ENCODE results near the gene WWTR1.

Gene WWTR1

DNA sequence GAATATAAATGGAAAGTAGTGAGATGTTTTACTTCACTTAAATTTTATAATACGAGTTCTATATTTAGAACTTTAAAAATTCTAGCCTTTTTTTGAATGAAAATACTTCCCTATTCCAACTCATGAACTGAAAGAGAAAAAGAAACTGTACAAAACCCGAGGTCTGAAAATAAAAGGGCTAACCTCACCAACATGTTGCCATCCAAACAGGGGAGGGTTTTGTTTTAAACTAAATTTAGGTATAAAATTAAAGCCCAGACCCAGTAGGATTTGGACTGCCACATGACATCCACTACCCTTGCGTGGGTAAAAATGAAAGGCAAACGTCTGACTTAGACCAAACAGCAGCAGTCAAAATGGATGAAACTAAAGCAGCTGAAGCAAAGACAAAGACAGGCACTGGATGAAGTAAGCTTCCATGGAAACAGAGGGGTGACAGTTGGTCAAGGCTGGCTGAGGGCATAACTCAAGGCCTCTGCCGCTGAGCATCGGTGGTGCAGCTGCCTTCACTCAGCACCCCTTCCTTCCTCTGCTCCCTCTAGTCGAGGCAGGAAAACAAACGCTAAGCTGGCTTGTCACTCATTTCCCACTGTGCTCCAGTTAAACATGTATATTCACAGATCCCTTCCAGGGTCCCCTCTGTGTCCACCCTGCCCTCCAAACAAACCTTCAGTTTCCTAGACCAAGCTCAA lies 125.2 kb downstream of the WWTR1 start:
- DNase-seq = no peak

DNA sequence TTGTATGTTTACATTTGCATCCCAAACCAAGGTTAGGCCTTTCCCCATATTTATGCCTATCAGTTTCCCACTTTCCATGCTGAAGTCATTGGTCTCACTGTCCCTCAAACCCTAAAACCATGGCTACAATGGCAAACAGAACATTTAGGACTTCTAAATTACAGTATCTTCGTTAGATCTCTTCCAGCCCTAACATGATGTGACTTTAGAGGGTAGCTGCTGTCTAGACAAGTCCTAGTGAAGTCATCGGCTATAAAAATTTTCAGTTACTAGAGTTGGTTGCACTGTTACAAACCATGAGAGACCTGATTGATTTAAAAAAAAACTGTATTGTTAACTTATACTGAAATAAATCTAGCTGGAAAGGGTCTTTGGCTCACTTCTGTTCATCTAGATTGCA lies 128.7 kb downstream of the WWTR1 start:
- no peak for DNase-seq

DNA sequence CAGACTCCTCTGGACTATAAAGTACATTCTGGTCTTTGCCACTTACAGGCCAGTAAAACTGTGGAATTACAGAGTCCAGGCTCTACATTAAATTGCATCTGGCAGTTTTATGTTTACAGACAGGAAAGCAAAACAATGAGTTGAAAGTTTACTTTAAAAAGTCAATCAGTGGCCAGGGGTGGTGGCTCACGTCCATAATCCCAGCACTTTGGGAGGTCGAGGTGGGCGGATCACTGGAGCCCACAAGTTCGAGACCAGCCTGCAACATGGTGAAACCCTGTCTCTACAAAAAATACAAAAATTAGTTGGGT lies 129.5 kb downstream of the WWTR1 start:
- DNase-seq = no peak

DNA sequence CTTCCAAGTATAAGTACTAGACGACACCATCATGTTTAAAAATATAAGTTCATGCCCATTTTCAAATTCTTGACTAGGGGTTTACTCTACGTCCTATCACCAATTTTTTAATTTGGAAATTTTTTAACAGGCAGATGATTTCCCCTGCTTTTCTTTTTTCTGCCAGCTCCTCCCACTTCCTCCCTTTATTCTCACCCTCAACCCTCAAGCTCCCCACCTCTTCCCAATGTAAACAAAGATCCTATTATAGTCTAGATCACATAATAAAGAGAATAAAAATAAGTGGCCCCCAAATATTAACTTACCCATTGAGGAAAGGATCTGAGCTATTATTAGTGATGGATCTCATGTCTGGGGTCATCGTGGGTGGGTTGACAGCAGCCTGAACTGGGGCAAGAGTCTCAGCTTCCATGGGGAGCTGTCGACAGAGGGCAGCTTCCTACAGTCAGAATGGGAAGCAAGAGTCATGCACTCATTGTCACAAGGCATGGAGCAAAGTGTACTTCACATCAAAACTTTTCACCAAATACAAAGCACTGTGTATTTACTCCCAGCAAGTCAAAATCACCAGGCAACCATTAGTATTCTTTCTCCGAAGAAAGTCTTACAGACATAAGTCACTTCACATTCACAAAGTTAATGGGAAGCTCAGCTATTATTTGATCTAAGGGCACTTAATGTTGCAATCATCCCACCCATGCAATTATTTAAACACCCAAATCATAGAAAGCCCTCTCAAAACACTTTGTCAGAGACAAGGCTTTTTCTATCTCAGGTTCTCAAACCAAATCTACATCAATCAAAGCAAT lies 130.1 kb downstream of the WWTR1 start:
- no peak for DNase-seq

DNA sequence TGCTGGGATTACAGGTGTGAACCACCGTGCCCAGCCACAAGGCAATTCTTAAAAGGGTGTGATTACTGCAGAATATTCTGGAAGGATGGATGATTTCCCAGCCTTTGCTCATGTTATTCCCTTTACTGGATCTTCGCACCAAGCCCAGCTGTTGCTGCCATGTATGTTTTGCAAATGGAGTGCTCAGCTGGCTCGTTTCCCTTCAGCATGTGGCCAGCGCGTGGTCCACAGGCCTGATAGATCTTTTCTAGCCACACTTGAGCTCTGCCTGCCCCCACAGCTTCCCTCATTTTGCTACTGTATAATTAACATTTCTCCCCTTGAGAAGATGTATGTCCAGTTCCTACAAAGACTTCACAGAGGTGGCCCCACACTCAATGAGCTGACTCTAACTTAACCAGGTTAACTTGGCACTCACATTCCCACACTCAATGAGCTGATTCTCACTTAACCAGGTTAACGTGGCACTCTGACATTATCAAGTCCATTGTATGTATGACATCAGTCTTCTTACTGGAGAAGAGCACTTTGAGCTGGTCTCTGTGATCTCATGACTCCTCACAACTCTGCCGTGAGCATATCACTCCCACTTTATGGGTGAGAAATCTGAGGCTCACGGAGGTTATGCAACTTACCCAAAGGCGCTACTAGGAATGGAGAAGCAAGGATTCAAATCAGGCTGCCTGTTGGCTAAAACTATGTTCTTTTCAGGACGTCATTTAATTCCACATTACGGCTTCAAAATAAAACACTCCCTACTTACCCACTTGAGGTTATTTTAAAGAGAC lies 134.1 kb downstream of the WWTR1 start:
- no peak for DNase-seq

DNA sequence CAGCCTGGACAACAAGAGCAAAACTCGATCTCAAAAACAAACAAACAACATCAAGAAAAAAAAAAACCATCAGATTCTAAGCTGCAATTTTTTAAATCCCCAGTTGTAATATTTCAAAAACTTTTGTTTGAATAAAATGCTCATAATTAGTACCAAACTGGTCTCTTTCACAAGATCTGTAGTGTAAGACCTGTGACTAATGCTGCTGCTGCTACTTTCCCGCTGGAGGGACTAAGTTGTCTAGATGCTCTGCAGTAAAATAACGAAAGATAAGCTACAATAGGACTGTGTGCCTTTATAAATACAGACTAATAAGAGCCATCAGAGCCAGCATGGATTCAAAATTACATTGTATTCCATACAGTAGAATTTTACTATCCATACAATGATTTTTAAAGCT lies 137.9 kb downstream of the WWTR1 start:
- DNase-seq = no peak

DNA sequence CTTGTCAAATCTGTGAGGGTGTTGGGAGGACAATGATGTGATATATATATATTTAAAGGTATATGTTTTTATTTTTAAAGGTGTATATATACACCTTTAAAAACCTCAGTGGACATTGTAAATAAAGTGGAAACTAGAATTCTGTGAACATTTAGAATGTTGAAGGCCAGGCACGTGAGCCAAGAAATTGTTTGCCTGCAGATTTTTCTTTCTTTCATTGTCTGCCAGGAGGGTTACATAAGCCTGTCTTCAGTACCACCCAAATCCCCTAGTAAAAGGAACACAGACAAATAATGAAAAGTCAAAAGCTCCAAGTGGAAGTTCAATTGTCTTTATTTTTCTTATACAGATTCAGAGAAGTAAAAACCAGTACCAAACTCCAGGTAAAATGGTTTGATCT lies 140.9 kb downstream of the WWTR1 start:
- DNase-seq = no peak

DNA sequence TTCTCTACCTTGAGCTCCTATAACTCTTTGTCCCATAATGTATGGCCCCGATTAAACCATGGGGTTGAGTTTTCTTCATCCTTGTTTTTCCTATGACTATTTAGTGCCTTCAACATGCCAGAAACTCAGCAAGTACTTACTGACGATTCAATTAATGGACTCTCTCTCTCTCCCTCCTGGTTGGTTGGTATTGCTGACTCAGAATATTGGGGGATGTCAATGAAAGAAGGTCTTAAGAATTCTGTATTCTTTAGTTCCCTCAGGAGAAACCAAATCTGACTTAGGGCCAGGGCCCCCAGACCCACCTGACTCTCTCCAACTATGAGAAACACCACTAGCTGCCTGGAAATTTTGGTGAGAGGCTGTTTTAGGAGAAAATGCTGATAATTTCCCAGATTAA lies 142.6 kb downstream of the WWTR1 start:
- no peak for DNase-seq

DNA sequence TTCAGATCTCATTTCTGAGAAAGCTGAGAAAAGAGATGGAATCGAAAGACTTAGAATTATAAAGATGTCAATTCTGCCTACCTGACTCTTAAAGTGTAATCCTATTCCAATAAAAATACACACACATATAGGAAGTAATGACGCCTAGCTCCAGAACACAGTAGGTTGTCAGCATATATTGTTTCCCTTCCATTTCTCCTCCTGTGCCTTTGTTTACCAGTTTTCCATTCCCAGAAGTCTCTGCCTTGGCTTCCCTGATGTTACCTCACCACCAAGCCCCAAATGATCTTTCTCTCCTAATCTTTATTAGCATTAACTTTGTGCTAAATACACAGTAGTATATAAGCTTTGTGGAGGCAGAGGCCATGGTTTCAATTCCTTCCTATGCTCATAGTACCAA lies 143.4 kb downstream of the WWTR1 start:
- no peak for DNase-seq

DNA sequence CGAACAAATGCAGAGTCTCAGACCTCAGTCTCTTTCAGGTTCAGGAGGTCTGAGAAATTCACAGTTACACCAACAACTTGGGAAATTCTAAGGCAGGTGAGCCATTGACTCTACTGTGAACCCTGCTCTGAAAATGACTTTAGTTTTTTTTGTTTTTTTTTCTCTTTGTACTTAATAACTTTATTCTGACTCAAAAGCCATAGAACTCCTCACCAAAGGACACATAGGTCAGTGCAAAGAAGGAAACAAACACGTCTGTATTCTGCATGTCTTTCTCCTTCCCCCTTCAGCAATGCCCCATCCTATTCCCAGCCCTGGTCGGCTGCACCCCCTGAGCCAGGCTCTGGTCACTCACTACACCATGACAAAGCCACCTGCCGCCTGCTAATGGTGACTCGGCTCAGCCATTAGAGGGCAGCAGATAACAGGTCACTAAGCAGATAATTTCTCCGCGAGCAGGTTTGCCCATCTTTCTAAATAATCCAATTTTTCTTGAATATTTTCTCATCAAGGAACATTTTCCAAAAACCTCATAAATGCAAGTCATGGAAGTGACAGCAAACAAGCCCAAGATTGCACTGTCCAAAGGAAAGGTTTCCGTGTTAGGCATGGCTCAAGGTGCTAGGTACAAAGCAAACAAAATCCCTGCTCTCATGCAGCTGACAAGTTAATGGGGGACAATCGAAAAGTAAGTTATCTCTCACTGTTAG lies 145.6 kb downstream of the WWTR1 start:
- DNase-seq = peak; percentile 52

DNA sequence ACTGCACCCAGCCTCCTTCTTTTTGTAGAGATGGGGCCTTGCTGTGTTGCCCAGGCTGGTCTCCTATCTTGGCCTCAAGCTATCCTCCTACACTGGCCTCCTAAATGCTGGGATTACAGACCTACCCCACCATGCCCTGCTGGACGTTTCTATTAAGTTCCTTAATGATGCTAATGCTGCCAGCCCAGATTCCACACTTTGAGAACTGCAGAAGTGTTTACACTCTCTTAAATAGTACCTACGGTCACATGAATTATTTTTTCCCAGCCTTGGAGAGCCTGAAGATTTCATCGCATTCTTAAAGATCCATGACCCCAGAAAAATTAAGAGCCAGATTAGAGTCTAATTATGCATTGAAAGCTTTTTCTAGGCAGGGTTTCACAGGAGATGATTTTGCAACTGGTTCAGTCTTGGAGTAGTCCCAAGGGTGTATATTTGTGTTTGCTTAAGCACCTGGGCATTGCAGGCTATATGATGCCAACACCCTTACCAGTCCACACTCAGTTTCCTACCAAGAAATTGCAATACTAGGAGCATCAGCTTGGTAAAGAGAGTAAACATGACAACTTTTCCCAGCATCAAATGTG lies 146.7 kb downstream of the WWTR1 start:
- no peak for DNase-seq

DNA sequence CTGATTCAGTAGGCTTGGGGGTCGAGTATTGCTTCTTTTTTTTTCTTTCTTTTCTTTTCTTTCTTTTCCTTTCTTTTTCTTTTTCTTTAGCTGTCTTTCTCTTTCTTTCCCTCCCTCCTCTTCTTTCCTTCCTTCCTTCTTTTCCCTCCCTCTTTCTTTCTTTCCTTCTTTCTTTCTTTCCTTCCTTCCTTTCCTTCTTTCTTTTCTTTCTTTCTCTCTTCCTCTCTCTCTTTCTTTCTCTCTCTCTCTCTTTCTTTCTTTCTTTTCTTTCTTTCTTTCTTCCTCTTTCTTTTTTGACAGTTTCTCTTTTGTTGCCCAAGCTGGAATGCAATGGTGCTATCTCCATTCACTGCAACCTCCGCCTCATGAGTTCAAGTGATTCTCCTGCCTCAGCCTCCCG lies 147.3 kb downstream of the WWTR1 start:
- DNase-seq = no peak

DNA sequence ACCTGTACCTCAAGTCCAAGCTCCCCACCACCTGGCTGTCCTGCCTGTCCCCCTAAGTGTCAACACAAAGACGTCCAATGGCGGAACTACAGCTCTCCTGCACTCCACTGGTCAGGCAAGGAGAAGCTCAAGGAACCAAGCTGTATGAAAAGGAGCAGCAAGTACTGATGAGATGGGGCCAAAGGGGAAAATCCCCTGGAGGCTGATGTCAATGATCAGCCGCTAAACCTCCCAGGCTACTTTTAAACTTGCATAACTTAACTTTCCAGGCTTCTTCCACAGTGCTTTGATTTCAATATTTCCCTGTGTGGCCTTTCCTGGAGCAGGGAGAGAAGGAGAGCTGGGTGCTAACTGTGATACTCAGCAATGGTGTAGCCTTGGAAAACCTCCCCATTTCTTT lies 148.3 kb downstream of the WWTR1 start:
- no peak for DNase-seq

DNA sequence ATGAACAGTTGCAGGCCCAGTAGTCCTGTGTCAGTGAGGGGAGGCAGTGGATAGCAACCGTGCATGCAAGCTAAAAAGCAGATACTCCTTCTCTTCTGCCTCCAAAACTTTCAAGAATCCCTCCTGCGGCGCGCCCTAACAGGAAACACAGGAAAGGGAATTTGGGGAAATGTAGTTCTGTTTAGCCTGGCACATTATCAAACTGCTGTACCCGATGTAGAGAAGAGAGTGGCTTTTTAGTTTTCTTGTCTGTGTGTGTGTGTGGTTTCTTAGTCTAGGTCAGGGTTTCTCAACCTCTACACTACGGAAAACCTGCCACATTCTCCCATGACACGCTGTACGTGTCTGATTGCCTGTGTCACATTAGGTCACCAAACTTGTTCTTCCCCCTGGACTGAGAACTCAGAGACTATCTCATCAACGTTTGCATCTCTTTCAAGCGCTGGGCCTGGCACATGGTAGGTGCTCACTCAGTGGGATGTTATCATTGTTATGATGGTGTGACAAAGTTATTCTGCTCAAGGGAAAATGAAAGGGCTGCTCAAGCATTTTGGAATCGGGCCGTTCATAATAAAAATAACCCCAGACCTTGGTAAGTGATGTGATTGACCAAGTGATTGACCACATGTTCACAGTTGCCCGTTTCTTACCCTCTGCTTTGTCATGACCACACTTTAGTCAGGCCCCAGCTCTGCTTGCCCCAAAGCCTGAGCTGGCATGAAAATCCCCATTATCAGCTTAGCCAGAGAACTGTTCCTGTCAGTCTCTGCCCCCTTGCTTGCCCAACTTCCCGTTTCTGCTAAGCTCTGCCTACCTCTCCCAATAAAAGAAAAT lies 150.1 kb downstream of the WWTR1 start:
- DNase-seq = no peak

DNA sequence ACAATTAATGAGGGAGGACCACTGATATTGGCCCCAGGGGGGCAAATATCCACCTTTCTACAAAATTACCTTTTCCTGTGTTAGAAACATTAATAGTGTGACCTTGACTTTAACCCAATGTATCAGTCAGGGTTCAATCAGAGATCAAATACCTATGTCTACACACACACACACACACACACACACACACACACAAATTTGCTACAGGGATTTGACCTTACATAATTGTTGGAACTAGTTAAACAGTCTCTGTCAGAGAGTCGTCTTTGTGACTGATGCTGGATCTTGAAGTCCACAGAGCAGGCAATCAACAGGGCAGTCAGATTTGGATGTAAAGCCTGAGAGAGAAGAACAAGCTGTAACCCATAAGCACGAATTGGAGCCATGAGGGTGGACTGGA lies 150.9 kb downstream of the WWTR1 start:
- no peak for DNase-seq

DNA sequence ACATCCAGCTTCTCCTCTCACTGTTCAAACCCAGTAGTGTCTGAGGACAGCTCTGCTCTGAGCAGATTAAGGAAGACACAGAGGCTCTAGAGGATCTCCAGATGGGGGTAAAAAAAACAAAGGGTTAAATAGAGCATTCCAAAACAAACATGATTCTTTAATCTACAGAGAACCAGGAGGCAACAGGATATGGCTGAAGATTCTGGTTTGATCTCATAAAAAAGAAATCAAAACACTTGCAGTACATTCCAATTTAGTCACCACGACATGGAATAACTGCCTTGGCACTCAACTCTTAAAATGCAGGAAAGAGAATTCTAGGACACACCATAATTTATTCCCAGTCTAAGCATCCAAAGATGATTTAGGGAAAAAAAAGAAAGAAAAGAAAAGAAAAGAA lies 151.3 kb downstream of the WWTR1 start:
- no peak for DNase-seq

DNA sequence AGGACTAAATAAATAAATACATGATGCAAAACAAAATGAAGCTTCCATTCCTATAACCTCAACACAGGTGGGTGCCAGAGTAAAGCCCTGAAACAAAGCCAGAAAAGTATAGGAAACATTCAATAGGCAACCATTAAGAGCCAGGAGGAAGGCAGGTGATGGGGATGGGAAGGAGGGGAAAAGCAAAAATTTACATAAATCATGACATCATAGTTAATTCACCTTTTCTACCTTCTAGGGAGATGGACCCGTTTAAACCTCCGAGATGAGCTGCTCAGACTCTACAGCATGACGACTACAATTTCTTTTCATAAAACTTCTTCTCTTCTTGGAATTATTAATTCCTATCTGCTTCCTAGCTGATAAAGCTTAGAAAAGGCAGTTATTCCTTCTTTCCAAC lies 155.4 kb downstream of the WWTR1 start:
- DNase-seq = no peak

DNA sequence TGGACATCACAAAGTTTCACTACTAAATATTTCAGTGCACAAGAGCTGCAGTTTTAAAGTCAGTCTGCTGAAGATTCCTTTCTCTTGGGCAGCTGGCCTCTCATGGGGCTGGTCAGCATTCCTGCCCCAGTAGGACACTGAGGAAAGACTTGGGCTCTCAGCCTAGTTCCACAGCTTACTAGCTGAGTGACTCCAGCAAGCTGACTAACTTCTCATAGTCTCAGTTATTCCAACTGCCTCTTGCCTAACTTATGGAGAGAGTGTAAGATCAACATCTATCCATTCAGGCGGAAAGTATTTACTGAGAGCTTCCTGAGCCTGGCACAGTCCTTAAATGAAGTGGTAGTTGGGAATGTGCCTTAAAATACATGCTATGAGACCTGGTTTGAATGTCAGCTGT lies 156.3 kb downstream of the WWTR1 start:
- DNase-seq = no peak

DNA sequence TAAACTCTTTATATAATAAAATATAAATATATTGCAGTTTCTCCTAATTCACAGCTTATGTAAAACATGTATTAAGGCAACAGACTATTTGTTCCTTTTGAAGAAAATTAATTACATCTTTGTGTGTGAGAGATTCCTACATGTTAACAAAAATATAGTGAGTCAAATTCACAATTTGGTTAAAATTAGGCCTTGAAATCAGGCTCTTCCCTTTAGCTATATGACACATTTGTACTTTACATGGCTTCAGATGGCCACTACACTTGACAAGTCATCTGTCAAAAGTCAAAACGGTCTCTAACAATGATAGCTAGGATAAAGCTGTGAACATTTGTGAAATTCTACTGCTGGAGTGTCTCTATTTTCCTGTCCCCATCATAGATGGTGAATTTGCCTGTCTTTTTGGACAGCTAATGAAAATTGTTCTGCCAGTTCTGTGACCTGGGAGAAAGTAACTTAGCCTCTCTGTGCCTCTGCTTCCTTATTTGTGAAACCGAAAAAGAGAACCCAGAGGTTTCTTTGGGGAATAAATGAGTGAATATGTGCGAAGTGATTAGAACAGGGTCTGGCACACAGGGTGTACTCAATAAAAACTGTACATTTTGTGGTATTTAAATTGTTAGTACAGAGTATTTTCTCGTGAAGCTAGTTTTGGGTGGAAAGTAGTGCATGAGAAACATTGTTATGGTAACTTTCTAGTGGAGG lies 159.7 kb downstream of the WWTR1 start:
- DNase-seq = no peak

DNA sequence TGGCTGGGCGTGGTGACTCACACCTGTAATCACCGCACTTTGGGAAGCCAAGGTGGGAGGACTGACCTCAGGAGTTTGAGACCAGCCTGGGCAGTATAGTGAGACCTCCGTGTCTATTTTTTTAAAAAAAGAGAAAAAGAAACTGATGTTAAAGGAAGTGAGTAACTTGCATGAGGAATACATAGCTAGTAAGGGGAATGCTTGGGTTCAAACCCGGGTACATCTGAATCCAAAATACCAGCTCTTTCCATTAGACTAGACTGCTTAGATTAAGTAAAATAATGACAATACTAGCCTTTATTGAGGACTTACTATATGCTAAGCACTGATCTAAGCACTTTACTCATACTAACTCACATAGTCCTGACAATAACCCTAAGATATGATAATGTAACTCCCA lies 160.9 kb downstream of the WWTR1 start:
- DNase-seq = no peak

DNA sequence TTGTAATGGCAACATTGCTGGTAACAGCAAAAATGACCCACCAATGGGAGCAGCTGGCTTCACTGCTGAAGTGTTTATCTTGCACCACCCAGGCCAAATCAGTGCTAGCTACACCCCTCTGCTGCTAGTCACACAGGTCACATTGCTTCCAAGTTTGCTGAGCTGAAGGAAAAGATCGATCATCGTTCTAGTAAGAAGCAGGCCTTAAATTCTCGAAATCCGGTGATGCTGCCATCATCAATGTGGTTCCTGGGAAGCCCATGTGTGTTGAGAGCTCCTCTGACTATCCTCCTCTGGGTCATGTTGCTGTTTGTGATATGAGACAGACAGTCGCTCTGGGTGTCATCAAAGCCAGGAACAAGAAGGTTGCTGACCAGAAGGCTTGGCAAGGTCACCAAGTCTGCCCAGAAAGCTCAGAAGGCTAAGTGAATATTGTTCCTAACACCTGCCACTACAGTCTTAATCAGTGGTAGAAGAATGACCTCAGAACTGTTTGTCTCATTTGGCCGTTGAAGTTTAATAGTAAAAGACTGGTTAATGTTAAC lies 162.2 kb downstream of the WWTR1 start:
- DNase-seq = no peak

Data from right kidney (tissue), 1 donor.